ENCODE data around the gene TTLL11.

Gene TTLL11

GRCh38 chr9:121844098-121844497 is 249.0 kb downstream of the TTLL11 start:
- DNase-seq (ENCODE audit: low spot score), result no peak
- ChIA-PET POLR2A (ENCODE audit: low non-redundant PET) (no interaction called here), CTCF (interaction anchor here (0.8 kb wide), 1 partner anchor 207 kb away, joined by 3 read pairs; no protein-coding TSS in a partner anchor)
- TF ChIP-seq CTCF (conservative IDR thresholded peaks at IDR 0.05; ENCODE audit: low read depth), result no peak
- no peak overlapping the region for H3K27ac ChIP-seq

GRCh38 chr9:121842612-121842978 is 250.5 kb downstream of the TTLL11 start:
- CTCF ChIA-PET, result interaction anchor here (0.6 to 1.1 kb wide), 3 partner anchors 9 to 338 kb away, joined by 3 to 4 read pairs (median 3); no protein-coding TSS in a partner anchor
- no peak for TF ChIP-seq CTCF (conservative IDR thresholded peaks at IDR 0.05; ENCODE audit: low read depth)
- POLR2A ChIA-PET (ENCODE audit: low non-redundant PET), result no interaction called here
- no peak overlapping the region for H3K27ac ChIP-seq
- no peak for DNase-seq (ENCODE audit: low spot score)

GRCh38 chr9:121841771-121842611 is 251.1 kb downstream of the TTLL11 start:
- TF ChIP-seq CTCF (conservative IDR thresholded peaks at IDR 0.05; ENCODE audit: low read depth), result no peak
- H3K27ac ChIP-seq, result no peak overlapping the region
- CTCF ChIA-PET, result interaction anchor here (0.6 to 1.1 kb wide), 3 partner anchors 10 to 337 kb away, joined by 3 to 4 read pairs (median 3); no protein-coding TSS in a partner anchor
- POLR2A ChIA-PET (ENCODE audit: low non-redundant PET), result no interaction called here
- DNase-seq (ENCODE audit: low spot score), result no peak

GRCh38 chr9:121840838-121841760 is 252.0 kb downstream of the TTLL11 start:
- no peak for DNase-seq (ENCODE audit: low spot score)
- ChIA-PET POLR2A (ENCODE audit: low non-redundant PET) (no interaction called here), CTCF (no interaction called here)
- no peak for TF ChIP-seq CTCF (conservative IDR thresholded peaks at IDR 0.05; ENCODE audit: low read depth)
- no peak overlapping the region for H3K27ac ChIP-seq

- no peak for DNase-seq (ENCODE audit: low spot score)
- H3K27ac ChIP-seq, result no peak overlapping the region
- CTCF ChIA-PET, result no interaction called here
- POLR2A ChIA-PET (ENCODE audit: low non-redundant PET), result no interaction called here
- TF ChIP-seq CTCF (conservative IDR thresholded peaks at IDR 0.05; ENCODE audit: low read depth), result no peak
These were observed 253.2 kb downstream of the TTLL11 start for GRCh38 chr9:121839726-121840500.

All from RWPE1 (cell line).